ENCODE results near the gene ORM1.

The ORM1 gene

GRCh38 chr9:114304416-114305188 is 18.3 kb upstream of the ORM1 start:
- Mint-ChIP-seq H3K4me3 (no peak overlapping the region), H3K4me1 (ENCODE audit: low read depth in 2 of 2) (peaks cover 5% of the 10 kb centered on the region in 2 donors), H3K27ac (no peak overlapping the region), H3K36me3 (ENCODE audit: insufficient read depth) (no peaks in the 10 kb centered on the region), H3K9me3 (no peaks in the 10 kb centered on the region), H3K27me3 (peaks cover 13 to 44% of the 10 kb centered on the region in 2 donors)
- no peak for DNase-seq
- no peak for ATAC-seq (replicated peaks)

GRCh38 chr9:114307899-114308267 is 15.0 kb upstream of the ORM1 start:
- DNase-seq (no peak), ATAC-seq (replicated peaks) (no peak)
- no peak overlapping the region for H3K27ac Mint-ChIP-seq
- H3K36me3 Mint-ChIP-seq (ENCODE audit: insufficient read depth), result no peaks in the 10 kb centered on the region
- H3K4me3 Mint-ChIP-seq, result no peak overlapping the region
- peaks cover 5% of the 10 kb centered on the region in 2 donors for H3K4me1 Mint-ChIP-seq (ENCODE audit: low read depth in 2 of 2)
- H3K9me3 Mint-ChIP-seq, result no peaks in the 10 kb centered on the region
- H3K27me3 Mint-ChIP-seq, result peaks cover 8 to 28% of the 10 kb centered on the region in 2 donors

DNA sequence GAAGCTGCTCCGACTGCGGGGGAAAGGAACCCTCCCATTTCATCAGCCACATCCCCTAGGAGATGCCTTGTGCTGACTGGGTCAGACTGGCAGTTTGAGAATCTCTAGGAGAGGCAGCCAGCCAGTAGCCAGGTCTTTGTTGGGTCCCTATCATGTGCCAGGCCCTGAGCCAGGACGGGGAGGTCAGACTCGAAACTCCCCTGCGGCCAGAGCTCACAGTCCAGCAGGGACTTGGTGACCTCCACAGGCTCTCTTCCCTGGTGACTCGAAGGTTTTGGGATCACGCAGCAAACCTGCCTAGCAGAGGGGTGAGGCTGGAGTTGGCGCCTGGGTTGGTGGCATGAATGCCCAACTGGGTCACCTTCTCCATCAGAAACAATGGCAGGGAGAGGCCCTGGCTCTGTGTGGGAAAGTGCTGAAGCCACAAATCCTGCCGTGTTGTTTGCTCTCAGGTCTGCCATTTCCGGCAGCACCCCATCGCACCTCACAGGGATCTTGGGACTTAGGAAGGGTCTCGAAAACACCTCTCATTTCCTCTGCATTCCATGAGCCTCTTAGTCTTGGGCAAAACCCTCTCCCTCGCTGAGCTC is 14.4 kb upstream of the ORM1 start:
- Mint-ChIP-seq H3K4me1 (ENCODE audit: low read depth in 2 of 2) (peaks cover 5% of the 10 kb centered on the region in 2 donors), H3K27ac (no peak overlapping the region), H3K27me3 (peaks cover 8 to 28% of the 10 kb centered on the region in 2 donors), H3K36me3 (ENCODE audit: insufficient read depth) (no peaks in the 10 kb centered on the region), H3K9me3 (no peaks in the 10 kb centered on the region), H3K4me3 (no peak overlapping the region)
- DNase-seq (no peak), ATAC-seq (replicated peaks) (no peak)

DNA sequence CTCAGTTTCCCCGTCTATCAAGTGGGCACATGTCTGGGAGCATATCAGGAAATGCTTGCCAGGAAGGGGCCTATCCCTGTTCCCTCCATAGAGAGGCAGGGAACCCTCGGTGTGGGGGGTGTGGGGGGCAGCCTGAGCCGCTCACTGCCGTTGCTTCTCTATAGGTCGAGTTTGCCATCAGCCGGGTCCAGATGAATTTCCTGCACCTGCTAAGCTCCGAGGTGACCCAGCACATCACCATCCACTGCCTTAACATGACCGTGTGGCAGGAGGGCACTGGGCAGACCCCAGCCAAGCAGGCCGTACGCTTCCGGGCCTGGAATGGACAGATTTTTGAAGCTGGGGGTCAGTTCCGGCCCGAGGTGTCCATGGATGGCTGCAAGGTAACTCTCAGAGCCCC is 13.8 kb upstream of the ORM1 start:
- ATAC-seq (replicated peaks) (no peak), DNase-seq (no peak)
- peaks cover 5% of the 10 kb centered on the region in 2 donors for H3K4me1 Mint-ChIP-seq (ENCODE audit: low read depth in 2 of 2)
- peaks cover 4 to 23% of the 10 kb centered on the region in 2 donors for H3K27me3 Mint-ChIP-seq
- no peak overlapping the region for H3K27ac Mint-ChIP-seq
- no peaks in the 10 kb centered on the region for H3K9me3 Mint-ChIP-seq
- no peak overlapping the region for H3K4me3 Mint-ChIP-seq
- no peaks in the 10 kb centered on the region for H3K36me3 Mint-ChIP-seq (ENCODE audit: insufficient read depth)

DNA sequence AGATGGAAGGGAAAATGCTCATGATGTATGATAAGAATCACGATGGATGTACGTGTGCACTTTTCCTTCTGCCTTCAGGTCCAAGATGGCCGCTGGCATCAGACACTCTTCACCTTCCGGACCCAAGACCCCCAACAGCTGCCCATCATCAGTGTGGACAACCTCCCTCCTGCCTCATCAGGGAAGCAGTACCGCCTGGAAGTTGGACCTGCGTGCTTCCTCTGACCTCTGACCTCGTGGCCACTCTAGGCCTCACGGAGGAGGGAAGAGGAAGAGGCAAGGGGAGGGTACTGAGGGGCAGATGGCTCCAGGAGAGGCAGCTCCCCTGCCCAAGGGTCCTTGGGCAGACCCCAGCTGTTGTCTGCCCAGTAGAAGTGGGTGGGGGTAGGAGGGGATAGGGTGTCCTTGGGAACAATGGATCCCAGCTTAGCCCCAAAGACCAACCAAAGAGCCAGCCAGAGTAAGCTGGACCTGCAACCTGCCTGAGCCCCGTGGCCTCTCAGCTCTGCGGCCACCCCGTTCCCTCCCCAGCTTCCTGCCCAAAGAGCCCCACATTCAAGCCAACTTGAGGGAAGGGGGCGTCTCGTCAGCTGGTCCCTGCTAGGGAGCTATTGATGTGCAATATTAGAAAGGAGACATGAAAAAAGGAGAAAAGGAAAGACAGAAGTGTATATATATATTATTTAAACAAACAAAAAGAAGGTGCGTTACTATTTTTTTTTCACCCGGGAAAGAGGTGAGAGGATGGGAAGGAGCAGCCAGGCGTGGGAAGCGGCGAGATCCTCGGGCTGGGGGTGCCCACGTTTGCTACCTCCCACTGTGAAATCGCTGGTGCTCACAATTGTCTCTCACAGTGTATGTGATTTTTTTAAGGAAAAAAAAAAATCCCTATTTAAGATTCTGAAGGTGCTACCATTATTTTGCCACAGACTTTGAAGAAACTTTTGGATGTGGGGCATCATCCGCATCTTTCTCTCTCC is 12.1 kb upstream of the ORM1 start:
- Mint-ChIP-seq H3K4me3 (no peak overlapping the region), H3K9me3 (no peaks in the 10 kb centered on the region), H3K36me3 (ENCODE audit: insufficient read depth) (no peaks in the 10 kb centered on the region), H3K27ac (no peak overlapping the region), H3K27me3 (peaks cover 0 to 8% of the 10 kb centered on the region in 2 donors), H3K4me1 (ENCODE audit: low read depth in 2 of 2) (peaks cover 2% of the 10 kb centered on the region in 2 donors)
- DNase-seq, result no peak
- ATAC-seq (replicated peaks), result no peak

- ATAC-seq (replicated peaks) (no peak), DNase-seq (no peak)
- H3K4me3 Mint-ChIP-seq, result no peak overlapping the region
- H3K27me3 Mint-ChIP-seq, result no peaks in the 10 kb centered on the region
- H3K4me1 Mint-ChIP-seq (ENCODE audit: low read depth in 2 of 2), result no peaks in the 10 kb centered on the region
- no peak overlapping the region for H3K27ac Mint-ChIP-seq
- no peaks in the 10 kb centered on the region for H3K9me3 Mint-ChIP-seq
- no peaks in the 10 kb centered on the region for H3K36me3 Mint-ChIP-seq (ENCODE audit: insufficient read depth)
Observed at GRCh38 chr9:114311571-114312512, 11.1 kb upstream of the ORM1 start.

DNA sequence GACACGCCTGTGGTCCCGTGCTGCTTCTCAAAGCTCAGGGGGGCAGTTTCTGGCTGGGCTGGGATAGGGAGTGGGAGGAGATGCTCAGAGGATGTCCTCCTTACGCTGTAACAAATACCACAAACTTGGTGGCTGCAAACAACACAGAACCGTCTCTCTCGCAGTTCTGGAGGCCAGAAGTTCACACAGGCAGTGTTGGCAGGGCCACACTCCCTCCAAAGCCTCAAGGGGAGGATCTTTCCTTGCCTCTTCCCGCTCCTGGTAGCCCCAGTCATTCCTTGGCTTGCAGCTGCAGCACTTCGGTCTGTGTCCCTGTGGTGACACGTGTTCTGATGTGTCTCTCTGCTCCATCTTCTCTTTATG is 10.4 kb upstream of the ORM1 start:
- no peaks in the 10 kb centered on the region for H3K4me1 Mint-ChIP-seq (ENCODE audit: low read depth in 2 of 2)

GRCh38 chr9:114313186-114313585 is 9.7 kb upstream of the ORM1 start:
- no peak overlapping the region for H3K4me3 Mint-ChIP-seq
- no peaks in the 10 kb centered on the region for H3K36me3 Mint-ChIP-seq (ENCODE audit: insufficient read depth)
- no peaks in the 10 kb centered on the region for H3K9me3 Mint-ChIP-seq
- no peak overlapping the region for H3K27ac Mint-ChIP-seq
- H3K4me1 Mint-ChIP-seq (ENCODE audit: low read depth in 2 of 2), result no peaks in the 10 kb centered on the region
- DNase-seq, result no peak
- H3K27me3 Mint-ChIP-seq, result peaks cover 0 to under 1% of the 10 kb centered on the region in 2 donors
- no peak for ATAC-seq (replicated peaks)

More for the DNA sequence above, 10.4 kb upstream of the ORM1 start:
- Mint-ChIP-seq H3K27ac (no peak overlapping the region), H3K4me3 (no peak overlapping the region), H3K36me3 (ENCODE audit: insufficient read depth) (no peaks in the 10 kb centered on the region), H3K27me3 (no peaks in the 10 kb centered on the region), H3K9me3 (no peaks in the 10 kb centered on the region)
- DNase-seq, result no peak
- no peak for ATAC-seq (replicated peaks)

DNA sequence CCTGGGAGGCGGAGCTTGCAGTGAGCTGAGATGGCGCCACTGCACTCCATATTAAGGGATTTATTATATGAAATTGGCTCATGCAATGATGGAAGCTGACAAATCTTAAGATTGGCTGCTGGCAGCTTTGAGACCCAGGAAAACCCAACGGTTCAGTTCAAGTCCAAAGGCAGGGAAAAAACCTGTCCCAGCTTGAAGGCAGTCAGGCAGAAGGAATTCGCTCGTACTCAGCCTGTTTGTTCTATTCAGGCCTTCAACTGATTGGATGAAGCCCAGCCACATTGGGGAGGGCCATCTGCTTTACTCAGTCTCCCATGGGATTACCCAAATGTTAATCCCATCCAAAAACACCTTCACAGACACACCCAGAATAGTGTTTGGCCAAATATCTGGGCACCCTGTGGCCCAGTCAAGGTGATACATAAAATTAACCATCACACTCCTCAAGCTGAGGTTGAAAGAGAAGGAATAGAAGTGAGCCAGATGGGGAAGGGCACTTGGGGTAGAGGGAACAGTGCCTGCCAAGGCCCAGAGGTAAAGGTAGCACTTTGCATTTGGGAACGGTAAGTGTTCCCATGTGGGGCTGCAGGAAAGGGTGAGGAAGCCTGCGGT is 8.5 kb upstream of the ORM1 start:
- no peaks in the 10 kb centered on the region for H3K9me3 Mint-ChIP-seq
- no peak for ATAC-seq (replicated peaks)
- no peak overlapping the region for H3K4me3 Mint-ChIP-seq
- peaks cover 6 to 12% of the 10 kb centered on the region in 2 donors for H3K27me3 Mint-ChIP-seq
- H3K4me1 Mint-ChIP-seq (ENCODE audit: low read depth in 2 of 2), result no peaks in the 10 kb centered on the region
- H3K27ac Mint-ChIP-seq, result no peak overlapping the region
- no peak for DNase-seq
- H3K36me3 Mint-ChIP-seq (ENCODE audit: insufficient read depth), result no peaks in the 10 kb centered on the region

DNA sequence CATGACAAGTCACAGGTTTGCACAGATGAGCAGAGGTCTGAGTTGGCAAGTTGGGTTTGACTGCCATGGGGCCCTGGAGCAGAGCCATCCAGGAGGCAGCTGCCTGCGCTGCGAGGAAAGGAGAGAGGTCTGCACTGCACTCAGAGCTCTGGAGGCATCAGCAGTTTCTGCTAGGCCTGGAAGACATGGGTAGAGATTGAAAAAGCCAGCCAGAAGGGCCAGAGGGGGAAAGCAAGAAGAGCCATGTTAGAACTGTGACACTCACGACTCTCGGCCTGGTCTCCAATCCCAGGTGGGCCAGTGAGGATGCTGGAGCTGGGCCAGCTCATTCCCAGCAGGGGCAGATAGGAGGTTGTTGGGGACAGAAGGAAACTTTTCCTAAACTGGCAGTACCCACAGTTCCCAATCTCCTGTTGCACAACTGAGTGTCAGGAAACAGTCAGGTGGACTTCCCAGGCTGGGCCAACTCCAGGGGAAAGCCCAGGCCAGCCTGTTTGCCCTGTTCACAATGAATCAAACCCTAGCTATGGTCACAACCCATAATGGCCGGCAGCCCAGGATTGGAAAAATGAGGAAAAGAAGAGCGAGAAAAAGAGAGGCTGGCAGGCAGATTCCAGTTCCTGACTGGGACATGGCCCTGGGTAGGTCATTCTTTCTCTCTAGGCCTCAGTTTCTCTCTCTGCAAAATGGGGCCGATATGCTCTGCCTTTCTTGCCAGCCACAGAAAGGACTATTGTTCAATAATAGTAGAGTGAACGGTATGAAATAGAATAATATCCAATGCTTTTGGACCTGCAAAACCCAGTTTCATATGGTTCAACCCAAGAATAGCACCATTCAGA is 7.8 kb upstream of the ORM1 start:
- Mint-ChIP-seq H3K4me1 (ENCODE audit: low read depth in 2 of 2) (no peaks in the 10 kb centered on the region), H3K36me3 (ENCODE audit: insufficient read depth) (no peaks in the 10 kb centered on the region), H3K9me3 (no peaks in the 10 kb centered on the region), H3K27ac (no peak overlapping the region), H3K27me3 (peaks cover 9 to 16% of the 10 kb centered on the region in 2 donors), H3K4me3 (no peak overlapping the region)
- no peak for ATAC-seq (replicated peaks)
- DNase-seq, result no peak

DNA sequence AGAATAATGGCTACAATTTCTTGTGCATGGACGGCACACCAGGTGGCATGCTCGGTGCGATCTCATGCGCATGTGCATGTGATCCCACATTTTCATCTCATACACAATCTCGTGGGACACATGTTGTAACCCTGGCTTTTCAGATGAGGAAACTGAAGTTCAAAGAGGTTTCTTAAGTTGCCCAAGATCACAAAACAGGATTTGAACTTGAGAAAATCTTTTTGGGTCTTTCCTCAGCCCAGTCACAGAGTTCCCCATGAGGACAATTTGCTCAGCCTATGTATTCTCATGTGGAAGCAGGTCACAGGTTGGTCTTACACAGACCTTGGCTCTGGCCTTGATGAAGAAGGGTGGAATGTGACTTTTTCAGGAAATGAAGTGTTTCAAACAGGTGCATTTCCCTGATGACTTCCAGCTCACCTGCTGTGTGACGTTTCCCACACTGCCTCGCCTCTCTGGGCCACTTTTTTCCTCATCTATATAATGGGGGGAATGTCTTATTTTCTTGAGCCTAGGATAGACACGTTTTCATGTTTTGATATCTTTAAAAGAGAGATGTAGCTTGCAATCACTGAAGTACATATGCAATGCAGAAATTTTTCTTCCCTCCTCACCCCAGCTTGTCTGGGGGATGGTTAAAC is 7.1 kb upstream of the ORM1 start:
- H3K27ac Mint-ChIP-seq, result no peak overlapping the region
- H3K9me3 Mint-ChIP-seq, result no peaks in the 10 kb centered on the region
- ATAC-seq (replicated peaks) (no peak), DNase-seq (no peak)
- H3K4me3 Mint-ChIP-seq, result no peak overlapping the region
- no peaks in the 10 kb centered on the region for H3K36me3 Mint-ChIP-seq (ENCODE audit: insufficient read depth)
- H3K27me3 Mint-ChIP-seq, result peaks cover 9 to 16% of the 10 kb centered on the region in 2 donors
- H3K4me1 Mint-ChIP-seq (ENCODE audit: low read depth in 2 of 2), result no peaks in the 10 kb centered on the region

All from effector memory CD8-positive, alpha-beta T cell (primary cell).